Chondrocyte (in vitro differentiated cells): Measurements from ENCODE around the gene SPDYE1. TPM values are rescaled to one million over a fixed set of nuclear protein-coding genes. Genes with fewer than 3 reads are reported as not detected.
"Not testable (repeated sequence)": the region's sequence is repeated elsewhere in the genome, so short reads cannot be mapped to it uniquely, and the experiment has no call there.

Source experiments
- DNase-seq: peaks from one replicate; pipeline ENCODE4 v3.0.0; 2021; ENCODE audit warnings: mixed read lengths, low spot score
- H3K27ac Mint-ChIP-seq: one replicate; pipeline ENCODE4 v1.8.0; 2021; ENCODE audit warnings: mild to moderate bottlenecking, moderate library complexity, mixed read lengths; ENCODE audit not compliant: unreplicated experiment
- H3K27me3 Mint-ChIP-seq: 2 replicates; pipeline ENCODE4 v1.8.0; 2021; ENCODE audit warnings: low read depth, mixed read lengths
- H3K36me3 Mint-ChIP-seq: 2 replicates; pipeline ENCODE4 v1.8.0; 2021; ENCODE audit warnings: low read depth, mixed read lengths
- H3K4me1 Mint-ChIP-seq: 2 replicates; pipeline ENCODE4 v1.8.0; 2021; ENCODE audit warnings: low read depth, mild to moderate bottlenecking, mixed read lengths
- H3K4me3 Mint-ChIP-seq: one replicate; pipeline ENCODE4 v1.8.0; 2021; ENCODE audit warnings: mild to moderate bottlenecking, moderate library complexity, mixed read lengths; ENCODE audit not compliant: unreplicated experiment
- H3K9me3 Mint-ChIP-seq: 2 replicates; pipeline ENCODE4 v1.8.0; 2021; ENCODE audit warnings: low read depth, mixed read lengths
- CTCF ChIP-seq: fragments of 200-600 bp; sonication (generic); IDR thresholded peaks from 2 replicates; pipeline ENCODE4 v1.5.0; 2021; ENCODE audit warnings: antibody characterized with exemption, mild to moderate bottlenecking, moderate library complexity
- long read RNA-seq: library from polyadenylated mRNA; stranded (forward); transcript quantifications from one replicate; pipeline ENCODE4 v2.0.0, GENCODE V29; 2021
- total RNA-seq: library from RNA; stranded (reverse); gene quantifications from 3 replicates; pipeline ENCODE4 v1.2.1, GENCODE V29; 2021

Gene SPDYE1
- not detected in 3 replicates for total RNA-seq
- long read RNA-seq, partial matches to known transcripts = 0 of 2 reads
- long read RNA-seq, other reads (novel, unspliced or antisense) = 2 of 2 reads

- not testable (repeated sequence) for H3K27ac Mint-ChIP-seq, H3K4me3 Mint-ChIP-seq, DNase-seq, H3K9me3 Mint-ChIP-seq, H3K36me3 Mint-ChIP-seq, H3K4me1 Mint-ChIP-seq, H3K27me3 Mint-ChIP-seq
Measured at GRCh38 chr7:43997532-43997931, at the start of gene SPDYE1. TSS of gene SPDYE1 (plus strand) at chr7:43997897. CDS start at chr7:43999950, 2,053 bp downstream.

GRCh38 chr7:43952028-43952427 lies 45.7 kb upstream of the SPDYE1 start:
- TF ChIP-seq CTCF = no peak
- H3K9me3 Mint-ChIP-seq = no peaks in the 10 kb centered on the region
- H3K36me3 Mint-ChIP-seq = peaks cover 33% of the 10 kb centered on the region
- no peaks in the 10 kb centered on the region for H3K4me1 Mint-ChIP-seq
- no peak overlapping the region for H3K27ac Mint-ChIP-seq
- no peak overlapping the region for H3K4me3 Mint-ChIP-seq
- DNase-seq = no peak
- H3K27me3 Mint-ChIP-seq = no peaks in the 10 kb centered on the region

- DNase-seq = no peak
- no peaks in the 10 kb centered on the region for H3K27me3 Mint-ChIP-seq
- H3K4me3 Mint-ChIP-seq = no peak overlapping the region
- no peaks in the 10 kb centered on the region for H3K9me3 Mint-ChIP-seq
- no peak overlapping the region for H3K27ac Mint-ChIP-seq
- no peak for TF ChIP-seq CTCF
- H3K36me3 Mint-ChIP-seq = peaks cover 29% of the 10 kb centered on the region
- H3K4me1 Mint-ChIP-seq = no peaks in the 10 kb centered on the region
Measured at GRCh38 chr7:43953071-43953470, 44.6 kb upstream of the SPDYE1 start.

DNA sequence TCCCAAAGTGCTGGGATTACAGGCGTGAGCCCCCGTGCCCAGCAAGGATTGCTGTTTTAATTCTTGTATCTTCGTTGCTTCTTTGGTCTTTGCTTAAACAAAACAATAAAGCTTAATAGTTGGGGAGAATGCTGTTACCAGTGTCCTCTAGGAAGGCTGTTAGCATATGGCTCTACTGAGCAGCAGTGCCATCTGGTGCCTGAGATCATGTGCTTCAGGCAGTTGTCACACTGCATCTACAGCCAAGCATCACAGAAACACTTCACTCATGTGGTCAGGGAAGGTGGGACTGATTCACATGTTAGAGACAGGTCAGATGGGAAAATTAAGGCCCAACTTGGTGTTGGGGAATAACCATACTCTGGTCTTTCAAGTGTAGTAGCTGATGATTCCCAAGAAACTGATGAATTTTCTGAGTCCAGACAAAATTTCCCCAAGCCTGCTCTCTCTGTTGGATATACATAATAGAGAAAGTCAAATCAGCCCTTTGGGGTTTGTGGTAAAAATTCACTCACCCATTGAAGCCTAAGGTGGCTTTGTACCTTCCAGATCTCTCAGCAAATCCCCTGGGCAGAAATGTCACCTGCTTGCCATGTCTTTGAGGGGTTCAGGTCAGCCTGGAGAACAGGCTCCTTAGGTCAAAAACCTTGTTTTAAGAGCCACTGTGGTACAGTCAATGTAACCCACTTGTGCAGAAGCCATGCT lies 43.0 kb upstream of the SPDYE1 start:
- Mint-ChIP-seq H3K36me3 (peaks cover 23% of the 10 kb centered on the region), H3K27ac (no peak overlapping the region), H3K9me3 (no peaks in the 10 kb centered on the region), H3K4me1 (no peaks in the 10 kb centered on the region), H3K27me3 (no peaks in the 10 kb centered on the region), H3K4me3 (no peak overlapping the region)
- DNase-seq = no peak
- peak; percentile 75 for TF ChIP-seq CTCF

DNA sequence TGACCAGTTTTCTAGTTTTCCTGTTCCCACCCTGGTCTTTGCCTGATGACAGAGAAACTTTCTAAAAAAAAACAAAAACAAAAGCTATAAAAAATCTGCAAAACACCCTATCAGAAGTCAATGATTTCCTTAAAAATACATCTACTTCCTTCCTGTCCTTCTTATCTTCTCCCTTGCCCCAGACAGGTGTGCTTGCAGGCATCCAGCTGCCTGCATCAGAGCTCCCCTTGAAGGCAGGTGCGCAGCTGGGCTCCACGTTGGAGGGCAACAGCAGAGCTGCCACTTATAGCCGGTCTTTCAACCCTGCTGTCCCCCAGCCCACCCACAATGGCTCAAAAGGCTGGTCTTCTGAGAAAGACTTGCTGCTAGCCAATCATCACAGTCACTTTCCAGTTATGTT lies 41.7 kb upstream of the SPDYE1 start:
- Mint-ChIP-seq H3K27me3 (no peaks in the 10 kb centered on the region), H3K4me3 (no peak overlapping the region), H3K4me1 (no peaks in the 10 kb centered on the region), H3K9me3 (no peaks in the 10 kb centered on the region), H3K27ac (no peak overlapping the region), H3K36me3 (peaks cover 16% of the 10 kb centered on the region)
- DNase-seq = no peak
- no peak for TF ChIP-seq CTCF

DNA sequence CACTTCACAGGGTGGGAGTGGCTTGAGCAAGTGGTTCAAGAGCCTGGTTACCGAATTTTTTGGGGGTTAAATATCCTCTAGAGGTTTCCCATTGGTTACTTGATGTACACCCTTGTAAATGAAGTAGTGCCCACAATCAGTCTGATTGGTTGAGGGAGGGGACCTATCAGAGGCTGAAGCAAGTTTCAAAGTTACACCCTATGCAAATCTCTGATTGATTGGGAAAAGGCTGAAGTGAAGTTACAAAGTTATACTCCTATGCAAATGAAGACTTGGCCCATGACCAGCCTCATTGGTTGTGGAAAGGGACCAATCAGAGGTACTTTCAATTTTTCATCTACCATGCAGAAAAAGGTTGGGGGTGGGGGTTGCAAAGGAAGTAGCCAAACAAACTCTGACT lies 36.8 kb upstream of the SPDYE1 start:
- TF ChIP-seq CTCF = no peak
- Mint-ChIP-seq H3K4me3 (no peak overlapping the region), H3K36me3 (no peaks in the 10 kb centered on the region), H3K27me3 (no peaks in the 10 kb centered on the region), H3K4me1 (no peaks in the 10 kb centered on the region), H3K9me3 (no peaks in the 10 kb centered on the region), H3K27ac (no peak overlapping the region)
- DNase-seq = no peak

DNA sequence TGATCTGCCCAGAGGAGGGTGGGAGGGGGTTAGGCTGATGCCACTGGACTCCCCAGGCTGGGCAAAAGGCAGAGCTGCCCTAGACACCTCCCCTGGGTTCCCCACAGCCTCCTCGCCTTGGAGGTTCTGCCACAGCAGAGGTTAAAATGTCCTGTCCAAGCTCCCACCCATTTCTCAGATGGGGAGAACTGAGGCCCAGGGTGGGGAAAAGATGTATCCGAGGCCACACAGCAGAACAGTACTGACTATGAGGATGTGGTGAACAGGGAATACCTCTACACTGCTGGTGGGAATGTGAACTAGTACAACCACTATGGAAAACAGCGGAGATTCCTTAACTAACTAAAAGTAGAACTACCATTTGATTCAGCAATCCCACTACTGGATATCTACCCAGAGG lies 31.3 kb upstream of the SPDYE1 start:
- not testable (repeated sequence) for H3K9me3 Mint-ChIP-seq, H3K27me3 Mint-ChIP-seq, DNase-seq, H3K4me3 Mint-ChIP-seq, H3K27ac Mint-ChIP-seq, H3K36me3 Mint-ChIP-seq
- peaks cover 13% of the 10 kb centered on the region for H3K4me1 Mint-ChIP-seq

DNA sequence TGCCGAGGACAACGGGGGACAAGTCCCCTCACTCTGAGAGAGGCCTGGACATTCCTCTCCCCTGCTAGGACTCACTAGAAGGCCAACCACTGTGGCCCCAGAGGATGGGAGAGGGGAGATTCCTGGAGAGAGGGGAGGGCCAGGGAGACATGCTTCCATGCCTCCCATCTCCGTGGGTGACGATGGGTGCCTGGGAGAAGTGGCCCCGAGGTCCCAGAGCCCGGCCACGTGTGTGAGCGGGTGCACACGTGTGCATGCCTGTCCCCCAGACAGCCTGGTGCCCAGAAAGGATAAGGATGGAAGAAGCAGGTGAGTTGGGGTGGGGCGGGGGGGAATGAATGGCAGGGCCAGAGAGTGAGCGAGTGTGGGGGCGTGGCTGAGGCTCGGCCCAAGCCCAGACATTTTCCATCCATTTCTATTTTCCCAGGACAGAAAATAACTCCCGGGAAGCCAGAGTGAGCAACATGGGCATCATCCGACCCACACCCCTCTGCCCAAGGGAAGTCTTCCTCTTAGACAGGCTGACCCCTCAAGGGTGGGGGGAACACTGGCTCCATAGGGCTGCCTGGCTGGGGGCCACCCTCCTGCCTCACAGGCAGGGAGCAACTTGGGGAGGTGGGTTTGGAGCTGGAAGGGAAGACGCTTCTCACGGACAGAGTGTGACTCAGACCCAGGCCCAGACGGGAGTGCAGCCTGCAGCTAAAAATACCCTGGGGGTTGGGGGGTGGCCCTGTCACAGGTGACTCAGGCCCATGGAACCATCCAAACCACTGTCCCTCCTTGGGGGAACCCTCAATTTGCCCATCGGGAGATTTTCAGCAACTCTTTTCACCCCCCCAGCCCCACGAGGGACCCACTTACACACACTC lies 29.3 kb upstream of the SPDYE1 start:
- not testable (repeated sequence) for H3K9me3 Mint-ChIP-seq, DNase-seq, H3K4me3 Mint-ChIP-seq, H3K27me3 Mint-ChIP-seq, H3K36me3 Mint-ChIP-seq
- Mint-ChIP-seq H3K27ac (peak overlapping the region; percentile 89), H3K4me1 (peaks cover 13% of the 10 kb centered on the region)
